ENCODE data around the gene PSME2.

DNA sequence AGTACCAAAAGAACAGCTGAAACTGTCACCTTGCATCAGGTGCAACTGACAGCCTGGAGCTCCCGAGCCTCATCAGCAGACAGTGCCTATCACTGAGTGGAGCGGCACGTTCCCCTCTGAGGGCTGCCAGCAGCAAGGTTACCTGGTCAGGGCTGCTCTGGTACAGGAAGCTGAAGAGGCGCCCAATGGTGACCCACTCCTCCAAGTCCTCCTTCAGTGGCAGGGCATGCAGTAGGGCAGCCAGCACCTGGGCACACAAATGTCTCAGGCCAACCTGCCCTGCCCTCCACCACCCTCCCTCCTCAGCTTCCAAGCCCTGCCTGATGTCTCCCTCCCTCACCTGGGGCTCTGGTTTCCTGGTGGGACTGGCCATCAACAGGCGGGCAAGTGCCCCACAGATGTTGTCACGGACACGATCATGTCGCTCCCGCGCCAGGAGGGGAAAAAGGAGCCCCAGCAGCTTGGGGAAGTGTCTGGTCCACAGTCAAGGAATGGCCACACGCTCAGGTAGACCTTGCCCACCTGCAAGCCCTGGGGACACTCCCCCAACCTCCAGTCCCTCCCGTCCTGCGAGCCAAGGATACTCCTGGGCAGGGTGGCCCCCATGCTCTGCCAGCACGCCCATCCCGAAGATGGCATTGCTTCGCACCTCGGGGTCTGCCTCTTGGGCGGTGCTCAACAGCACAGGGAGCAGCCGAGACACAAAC is 35.1 kb upstream of the PSME2 start:
- no peak for TF ChIP-seq POLR2H (tag; IDR thresholded peaks at IDR 0.05; ENCODE audit: low read depth)
- no peak for TF ChIP-seq PTBP1 (IDR thresholded peaks at IDR 0.05; ENCODE audit: low read depth, low read length)
- TF ChIP-seq ZNF282 (CRISPR knock-in tag; IDR thresholded peaks at IDR 0.05): no peak
- TF ChIP-seq, protein P1, sequence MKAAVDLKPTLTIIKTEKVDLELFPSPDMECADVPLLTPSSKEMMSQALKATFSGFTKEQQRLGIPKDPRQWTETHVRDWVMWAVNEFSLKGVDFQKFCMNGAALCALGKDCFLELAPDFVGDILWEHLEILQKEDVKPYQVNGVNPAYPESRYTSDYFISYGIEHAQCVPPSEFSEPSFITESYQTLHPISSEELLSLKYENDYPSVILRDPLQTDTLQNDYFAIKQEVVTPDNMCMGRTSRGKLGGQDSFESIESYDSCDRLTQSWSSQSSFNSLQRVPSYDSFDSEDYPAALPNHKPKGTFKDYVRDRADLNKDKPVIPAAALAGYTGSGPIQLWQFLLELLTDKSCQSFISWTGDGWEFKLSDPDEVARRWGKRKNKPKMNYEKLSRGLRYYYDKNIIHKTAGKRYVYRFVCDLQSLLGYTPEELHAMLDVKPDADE (conservative IDR thresholded peaks at IDR 0.05; ENCODE audit: control insufficient read depth, low read depth, low read length): no peak

Data from K562 (cell line).